ENCODE results near the gene DONSON. TPM values are rescaled to one million over a fixed set of nuclear protein-coding genes. Genes with fewer than 3 reads are reported as not detected.

DONSON gene
- total and polyA plus RNA-seq, 2 of the 8 experiments (the other 6 are each of a cell fraction or from before 2014, with no cell fraction given), result 21.9 to 32.5 TPM

DNA sequence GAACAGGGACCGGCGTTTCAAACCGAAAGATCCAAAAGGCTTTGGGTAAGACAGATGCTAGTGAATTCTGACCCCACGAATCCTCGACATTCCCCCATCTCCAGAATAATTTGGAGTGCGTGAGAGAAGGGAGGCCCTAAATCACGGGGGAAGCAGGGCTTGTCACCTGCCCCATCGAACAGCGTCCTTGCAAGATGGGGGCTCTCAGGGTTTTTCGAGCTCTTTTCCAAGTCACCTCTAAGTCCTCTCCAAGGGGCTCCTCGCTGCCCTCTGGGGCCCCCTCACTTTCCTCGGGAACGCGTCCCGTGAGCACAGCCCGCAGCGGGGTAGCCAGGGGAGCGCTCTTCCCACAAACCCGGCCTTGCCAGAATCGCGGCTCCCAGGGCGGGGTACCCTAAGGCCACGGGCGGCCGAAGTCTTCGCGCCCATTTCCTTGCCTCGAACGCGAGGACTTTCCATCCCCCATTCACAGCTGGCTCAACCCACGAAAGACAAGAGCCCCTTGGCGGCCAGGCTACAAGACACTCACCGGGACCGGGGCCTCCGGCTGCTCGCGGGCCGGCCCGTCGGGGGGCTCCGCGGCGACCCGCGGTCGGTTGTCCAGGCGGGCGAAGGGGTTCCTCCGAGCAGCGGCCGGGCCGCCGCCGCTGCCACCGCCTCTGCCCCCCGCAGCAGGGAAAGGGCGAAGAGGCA, 546 bp downstream of the DONSON start (continued):
- TF ChIP-seq, protein P1, sequence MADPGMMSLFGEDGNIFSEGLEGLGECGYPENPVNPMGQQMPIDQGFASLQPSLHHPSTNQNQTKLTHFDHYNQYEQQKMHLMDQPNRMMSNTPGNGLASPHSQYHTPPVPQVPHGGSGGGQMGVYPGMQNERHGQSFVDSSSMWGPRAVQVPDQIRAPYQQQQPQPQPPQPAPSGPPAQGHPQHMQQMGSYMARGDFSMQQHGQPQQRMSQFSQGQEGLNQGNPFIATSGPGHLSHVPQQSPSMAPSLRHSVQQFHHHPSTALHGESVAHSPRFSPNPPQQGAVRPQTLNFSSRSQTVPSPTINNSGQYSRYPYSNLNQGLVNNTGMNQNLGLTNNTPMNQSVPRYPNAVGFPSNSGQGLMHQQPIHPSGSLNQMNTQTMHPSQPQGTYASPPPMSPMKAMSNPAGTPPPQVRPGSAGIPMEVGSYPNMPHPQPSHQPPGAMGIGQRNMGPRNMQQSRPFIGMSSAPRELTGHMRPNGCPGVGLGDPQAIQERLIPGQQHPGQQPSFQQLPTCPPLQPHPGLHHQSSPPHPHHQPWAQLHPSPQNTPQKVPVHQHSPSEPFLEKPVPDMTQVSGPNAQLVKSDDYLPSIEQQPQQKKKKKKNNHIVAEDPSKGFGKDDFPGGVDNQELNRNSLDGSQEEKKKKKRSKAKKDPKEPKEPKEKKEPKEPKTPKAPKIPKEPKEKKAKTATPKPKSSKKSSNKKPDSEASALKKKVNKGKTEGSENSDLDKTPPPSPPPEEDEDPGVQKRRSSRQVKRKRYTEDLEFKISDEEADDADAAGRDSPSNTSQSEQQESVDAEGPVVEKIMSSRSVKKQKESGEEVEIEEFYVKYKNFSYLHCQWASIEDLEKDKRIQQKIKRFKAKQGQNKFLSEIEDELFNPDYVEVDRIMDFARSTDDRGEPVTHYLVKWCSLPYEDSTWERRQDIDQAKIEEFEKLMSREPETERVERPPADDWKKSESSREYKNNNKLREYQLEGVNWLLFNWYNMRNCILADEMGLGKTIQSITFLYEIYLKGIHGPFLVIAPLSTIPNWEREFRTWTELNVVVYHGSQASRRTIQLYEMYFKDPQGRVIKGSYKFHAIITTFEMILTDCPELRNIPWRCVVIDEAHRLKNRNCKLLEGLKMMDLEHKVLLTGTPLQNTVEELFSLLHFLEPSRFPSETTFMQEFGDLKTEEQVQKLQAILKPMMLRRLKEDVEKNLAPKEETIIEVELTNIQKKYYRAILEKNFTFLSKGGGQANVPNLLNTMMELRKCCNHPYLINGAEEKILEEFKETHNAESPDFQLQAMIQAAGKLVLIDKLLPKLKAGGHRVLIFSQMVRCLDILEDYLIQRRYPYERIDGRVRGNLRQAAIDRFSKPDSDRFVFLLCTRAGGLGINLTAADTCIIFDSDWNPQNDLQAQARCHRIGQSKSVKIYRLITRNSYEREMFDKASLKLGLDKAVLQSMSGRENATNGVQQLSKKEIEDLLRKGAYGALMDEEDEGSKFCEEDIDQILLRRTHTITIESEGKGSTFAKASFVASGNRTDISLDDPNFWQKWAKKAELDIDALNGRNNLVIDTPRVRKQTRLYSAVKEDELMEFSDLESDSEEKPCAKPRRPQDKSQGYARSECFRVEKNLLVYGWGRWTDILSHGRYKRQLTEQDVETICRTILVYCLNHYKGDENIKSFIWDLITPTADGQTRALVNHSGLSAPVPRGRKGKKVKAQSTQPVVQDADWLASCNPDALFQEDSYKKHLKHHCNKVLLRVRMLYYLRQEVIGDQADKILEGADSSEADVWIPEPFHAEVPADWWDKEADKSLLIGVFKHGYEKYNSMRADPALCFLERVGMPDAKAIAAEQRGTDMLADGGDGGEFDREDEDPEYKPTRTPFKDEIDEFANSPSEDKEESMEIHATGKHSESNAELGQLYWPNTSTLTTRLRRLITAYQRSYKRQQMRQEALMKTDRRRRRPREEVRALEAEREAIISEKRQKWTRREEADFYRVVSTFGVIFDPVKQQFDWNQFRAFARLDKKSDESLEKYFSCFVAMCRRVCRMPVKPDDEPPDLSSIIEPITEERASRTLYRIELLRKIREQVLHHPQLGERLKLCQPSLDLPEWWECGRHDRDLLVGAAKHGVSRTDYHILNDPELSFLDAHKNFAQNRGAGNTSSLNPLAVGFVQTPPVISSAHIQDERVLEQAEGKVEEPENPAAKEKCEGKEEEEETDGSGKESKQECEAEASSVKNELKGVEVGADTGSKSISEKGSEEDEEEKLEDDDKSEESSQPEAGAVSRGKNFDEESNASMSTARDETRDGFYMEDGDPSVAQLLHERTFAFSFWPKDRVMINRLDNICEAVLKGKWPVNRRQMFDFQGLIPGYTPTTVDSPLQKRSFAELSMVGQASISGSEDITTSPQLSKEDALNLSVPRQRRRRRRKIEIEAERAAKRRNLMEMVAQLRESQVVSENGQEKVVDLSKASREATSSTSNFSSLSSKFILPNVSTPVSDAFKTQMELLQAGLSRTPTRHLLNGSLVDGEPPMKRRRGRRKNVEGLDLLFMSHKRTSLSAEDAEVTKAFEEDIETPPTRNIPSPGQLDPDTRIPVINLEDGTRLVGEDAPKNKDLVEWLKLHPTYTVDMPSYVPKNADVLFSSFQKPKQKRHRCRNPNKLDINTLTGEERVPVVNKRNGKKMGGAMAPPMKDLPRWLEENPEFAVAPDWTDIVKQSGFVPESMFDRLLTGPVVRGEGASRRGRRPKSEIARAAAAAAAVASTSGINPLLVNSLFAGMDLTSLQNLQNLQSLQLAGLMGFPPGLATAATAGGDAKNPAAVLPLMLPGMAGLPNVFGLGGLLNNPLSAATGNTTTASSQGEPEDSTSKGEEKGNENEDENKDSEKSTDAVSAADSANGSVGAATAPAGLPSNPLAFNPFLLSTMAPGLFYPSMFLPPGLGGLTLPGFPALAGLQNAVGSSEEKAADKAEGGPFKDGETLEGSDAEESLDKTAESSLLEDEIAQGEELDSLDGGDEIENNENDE (IDR thresholded peaks at IDR 0.05; ENCODE audit: insufficient replicate concordance, low read length), result no peak
